ENCODE results near the gene TMEM92.

TMEM92 gene

GRCh38 chr17:50263331-50264262, 10.7 kb upstream of the TMEM92 start:
- no peak overlapping the region for H3K27ac ChIP-seq
- TF ChIP-seq CTCF (IDR thresholded peaks at IDR 0.05) (no peak), ZFX (IDR thresholded peaks at IDR 0.05; ENCODE audit: borderline replicate concordance) (no peak)

- no peak overlapping the region for H3K27ac ChIP-seq
- TF ChIP-seq ZFX (IDR thresholded peaks at IDR 0.05; ENCODE audit: borderline replicate concordance) (no peak), CTCF (IDR thresholded peaks at IDR 0.05) (no peak)
These were observed 9.8 kb upstream of the TMEM92 start for GRCh38 chr17:50264263-50265113.

GRCh38 chr17:50265212-50265611, 9.1 kb upstream of the TMEM92 start:
- H3K27ac ChIP-seq: no peak overlapping the region

GRCh38 chr17:50265690-50266315, 8.5 kb upstream of the TMEM92 start:
- TF ChIP-seq ZFX (IDR thresholded peaks at IDR 0.05; ENCODE audit: borderline replicate concordance) (no peak), CTCF (IDR thresholded peaks at IDR 0.05) (no peak)
- H3K27ac ChIP-seq: no peak overlapping the region

More at GRCh38 chr17:50265212-50265611, 9.1 kb upstream of the TMEM92 start:
- no peak for TF ChIP-seq CTCF (IDR thresholded peaks at IDR 0.05)
- no peak for TF ChIP-seq ZFX (IDR thresholded peaks at IDR 0.05; ENCODE audit: borderline replicate concordance)

- TF ChIP-seq ZFX (IDR thresholded peaks at IDR 0.05; ENCODE audit: borderline replicate concordance): no peak
- peak; percentile 16; the same call in 1 of the 2 replicates for TF ChIP-seq CTCF (IDR thresholded peaks at IDR 0.05)
- no peak overlapping the region for H3K27ac ChIP-seq
These were observed 7.7 kb upstream of the TMEM92 start for GRCh38 chr17:50266384-50267073.

- TF ChIP-seq CTCF (IDR thresholded peaks at IDR 0.05) (no peak), ZFX (IDR thresholded peaks at IDR 0.05; ENCODE audit: borderline replicate concordance) (no peak)
- H3K27ac ChIP-seq: no peak overlapping the region
These were observed 7.0 kb upstream of the TMEM92 start for GRCh38 chr17:50267074-50267841.
